ENCODE data around the gene STK35.

STK35 gene

DNA sequence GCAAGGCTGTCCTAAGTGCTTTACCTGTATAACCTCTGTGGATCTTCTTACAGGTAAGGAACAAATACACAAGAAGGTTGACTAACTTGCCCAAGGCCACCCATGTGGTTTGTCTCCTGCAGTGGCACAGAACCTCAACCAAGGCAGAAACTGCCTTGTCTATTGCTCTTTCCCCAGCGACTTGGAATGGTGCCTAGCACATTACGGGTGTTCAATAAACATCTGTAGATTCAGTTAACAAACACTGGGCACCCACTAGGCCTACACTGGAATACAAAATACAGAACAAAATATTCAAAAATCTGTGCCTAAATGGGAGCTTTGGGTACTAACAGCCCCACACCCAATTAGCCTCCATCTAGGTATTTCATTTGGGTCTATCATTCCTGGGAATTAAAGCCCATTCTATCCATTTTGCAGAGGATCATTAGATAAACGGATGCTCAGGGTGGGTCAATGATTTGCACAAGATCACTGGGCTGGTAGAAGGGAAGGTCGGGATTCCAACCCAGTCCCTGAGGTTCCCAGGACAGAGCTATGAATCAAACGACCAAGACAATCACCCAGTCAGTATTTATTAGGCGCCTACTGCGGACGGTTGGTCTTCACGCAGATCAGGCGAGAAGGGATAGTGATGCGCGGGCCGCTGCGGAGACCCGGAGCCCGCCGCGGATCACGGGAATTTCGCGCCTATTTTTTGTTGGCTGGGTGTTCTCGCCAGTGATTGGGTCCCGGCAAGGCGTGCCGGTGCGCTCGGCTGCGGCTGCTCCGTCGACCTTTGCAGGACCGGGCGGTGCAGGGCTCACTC, at the start of gene STK35:
STK35 (plus strand) TSS at position 771 of the 808 bp plus-strand sequence. CDS start 55 bp downstream, outside the sequence.
- peak in 3 of 51 donors; percentile 70 to 83 (median 83) for DNase-seq

DNA sequence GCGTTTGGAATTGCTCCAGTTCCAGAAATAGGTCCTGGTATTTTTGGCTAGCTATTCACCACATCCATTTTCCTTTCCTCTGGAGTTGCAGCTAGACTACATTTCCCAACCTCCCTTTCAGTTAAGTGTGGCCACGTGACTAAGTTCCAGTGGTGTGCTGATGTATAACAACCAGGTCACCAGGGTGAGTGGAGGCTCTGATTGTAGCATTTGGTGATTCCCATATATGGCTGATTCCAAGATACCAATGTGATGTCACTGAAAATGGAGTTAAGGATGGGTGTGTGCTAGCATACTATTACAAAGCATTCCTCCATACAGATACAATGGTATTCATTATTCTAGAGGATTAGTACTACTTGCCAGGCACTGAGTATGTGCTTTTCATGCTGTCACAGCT, 49.7 kb upstream of the STK35 start:
- no peak for DNase-seq

DNA sequence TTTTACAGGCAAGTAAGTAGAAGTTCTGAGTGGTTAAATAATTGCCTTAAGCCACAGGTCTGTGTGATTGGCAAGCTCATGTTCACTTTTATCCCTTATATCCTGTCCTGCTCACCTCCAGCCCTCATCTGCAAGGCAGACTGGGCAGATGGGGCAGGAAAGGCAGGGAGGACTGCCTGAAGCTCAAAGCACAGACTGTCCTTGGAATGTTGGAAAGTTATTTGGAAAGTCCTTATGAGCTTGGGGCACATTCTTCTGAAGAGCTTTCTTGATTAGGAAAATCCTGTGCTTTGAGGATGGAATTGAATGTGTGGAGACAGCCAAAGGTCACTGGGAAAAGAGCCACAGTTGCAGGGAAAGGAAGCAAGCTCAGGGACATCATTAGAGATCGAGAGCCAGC, 48.9 kb upstream of the STK35 start:
- DNase-seq: no peak

DNA sequence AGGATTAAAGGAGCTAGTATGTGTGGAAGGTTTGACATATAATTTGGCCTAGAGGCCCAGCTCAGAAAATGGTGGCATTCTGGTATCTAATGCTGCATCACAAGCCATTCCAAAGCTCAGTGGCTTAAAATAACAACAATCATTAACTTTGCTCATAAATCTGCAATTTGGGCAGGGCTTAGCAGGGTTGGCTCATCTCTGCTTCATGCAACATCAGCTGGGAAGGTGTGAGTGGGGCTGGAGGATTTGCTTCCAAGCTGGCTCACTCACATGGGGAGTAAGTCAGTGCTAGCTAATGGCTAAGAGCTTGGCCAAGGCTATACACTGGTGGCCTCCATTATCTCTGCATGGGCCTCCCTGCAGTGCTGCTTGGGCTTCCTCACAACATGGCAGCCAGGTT, 48.0 kb upstream of the STK35 start:
- no peak for DNase-seq

DNA sequence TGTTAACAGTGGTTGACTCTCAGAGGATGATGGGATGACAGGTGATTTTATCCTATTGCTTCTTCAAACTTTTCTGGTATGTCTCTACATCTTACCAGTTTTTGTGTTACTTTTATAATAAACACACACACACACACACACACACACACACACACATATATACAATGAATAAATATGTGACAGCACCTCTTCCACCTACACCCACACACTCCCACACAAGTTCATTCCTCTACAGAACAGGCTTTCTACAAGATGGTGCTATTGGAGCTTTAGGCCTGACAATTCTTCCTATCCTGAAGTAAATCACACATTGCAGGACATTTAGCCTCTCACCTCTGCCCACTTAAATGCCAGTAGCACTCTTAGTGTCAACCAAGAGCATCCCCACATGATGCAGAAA, 46.7 kb upstream of the STK35 start:
- DNase-seq: no peak

DNA sequence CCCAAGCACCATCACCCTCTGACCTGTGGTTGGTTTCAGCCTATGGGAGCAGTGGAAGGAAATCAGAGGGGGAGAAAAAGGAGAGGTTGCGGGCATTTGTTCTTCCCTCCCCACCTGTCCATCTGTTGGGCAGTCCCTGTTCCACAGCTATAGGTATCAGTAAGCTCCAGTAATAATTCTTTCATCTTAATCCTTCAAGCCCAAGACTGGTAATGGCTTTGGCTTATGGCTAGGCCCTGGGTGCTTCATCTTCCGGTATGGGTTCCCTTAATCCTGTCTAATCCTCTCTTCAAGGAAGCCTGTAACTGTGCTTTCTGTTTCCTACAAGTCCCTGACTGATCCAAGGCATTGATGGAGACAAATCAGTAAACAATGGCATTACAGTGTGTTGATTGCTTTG, 42.2 kb upstream of the STK35 start:
- no peak for DNase-seq

DNA sequence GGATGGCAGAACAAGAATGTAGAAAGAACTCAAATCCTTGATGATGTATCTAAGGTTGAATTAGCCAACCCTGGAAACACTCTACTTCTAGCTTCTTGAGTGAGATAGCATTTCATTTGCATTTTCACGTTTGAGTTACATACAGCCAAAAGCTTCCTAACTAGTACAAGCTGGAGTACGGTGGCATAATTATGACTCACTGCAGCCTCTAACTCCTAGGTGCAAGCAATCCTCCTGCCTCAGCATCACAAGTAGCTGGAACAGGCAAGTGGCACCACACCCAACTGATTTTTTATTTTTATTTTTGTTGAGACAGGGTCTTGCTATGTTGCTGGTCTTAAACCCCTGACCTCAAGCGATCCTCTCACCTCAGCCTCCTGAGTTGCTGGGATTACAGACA, 36.5 kb upstream of the STK35 start:
- no peak for DNase-seq

DNA sequence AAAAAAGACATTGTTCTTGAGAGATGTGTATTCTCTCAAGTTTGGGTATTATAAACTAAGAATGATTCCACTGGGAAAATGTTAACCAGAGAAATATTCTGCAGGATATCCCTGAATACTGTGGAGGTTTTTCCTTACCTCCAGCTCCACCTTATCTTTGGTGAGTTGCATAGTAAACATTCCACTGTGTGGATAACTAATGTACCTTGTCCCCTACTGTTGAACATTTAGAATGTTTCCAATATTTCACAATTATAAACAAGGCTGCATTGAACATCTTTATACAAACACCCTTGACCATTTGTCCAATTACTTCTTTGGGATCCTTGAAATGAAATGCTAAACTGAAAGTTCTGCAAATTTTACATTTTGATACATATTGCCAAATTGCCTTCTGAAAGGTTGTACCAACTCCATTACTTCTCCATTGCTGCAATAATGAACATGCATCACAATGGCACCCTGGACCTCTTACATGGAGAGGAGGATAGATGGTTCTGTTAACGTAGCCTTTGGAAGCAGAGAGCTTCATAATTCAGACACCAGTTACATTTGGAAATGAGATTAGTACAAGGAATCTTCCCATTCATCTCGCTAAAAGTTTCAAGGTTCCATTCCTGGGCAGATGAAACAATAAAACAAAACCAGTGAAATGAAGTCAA, 35.0 kb upstream of the STK35 start:
- DNase-seq: no peak

DNA sequence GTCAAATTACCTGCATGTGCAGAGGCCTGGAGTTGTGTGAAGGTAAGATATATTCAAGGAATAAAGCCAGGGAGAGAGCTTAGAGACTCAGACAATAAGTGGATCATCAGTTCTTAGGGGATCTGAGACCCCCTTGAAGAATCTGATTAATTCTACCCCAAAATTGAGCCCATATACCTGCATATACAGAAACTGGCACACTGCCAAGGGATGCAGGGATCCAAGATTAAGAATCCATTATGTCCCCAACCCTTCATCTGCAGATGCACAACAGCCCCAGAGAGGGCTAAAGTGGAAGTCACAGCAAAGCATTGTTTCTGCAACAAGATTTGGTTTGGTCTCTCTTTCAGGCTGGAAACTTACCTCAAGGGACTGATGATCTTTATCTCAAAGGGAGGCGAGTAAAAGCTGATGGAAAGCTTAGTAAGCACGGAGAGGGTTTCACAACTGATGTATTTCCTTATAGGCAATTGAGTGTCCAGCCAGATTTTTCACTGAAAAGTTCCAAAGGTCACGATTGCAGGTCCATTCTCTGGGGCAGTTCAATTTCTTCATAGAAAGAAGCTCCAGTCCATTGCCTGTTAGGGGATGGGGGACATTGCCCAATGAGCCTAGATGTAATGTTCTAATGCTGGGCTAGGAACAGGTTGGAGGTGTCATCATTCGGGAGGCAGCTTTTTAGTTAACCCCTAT, 20.9 kb upstream of the STK35 start:
- DNase-seq: no peak

DNA sequence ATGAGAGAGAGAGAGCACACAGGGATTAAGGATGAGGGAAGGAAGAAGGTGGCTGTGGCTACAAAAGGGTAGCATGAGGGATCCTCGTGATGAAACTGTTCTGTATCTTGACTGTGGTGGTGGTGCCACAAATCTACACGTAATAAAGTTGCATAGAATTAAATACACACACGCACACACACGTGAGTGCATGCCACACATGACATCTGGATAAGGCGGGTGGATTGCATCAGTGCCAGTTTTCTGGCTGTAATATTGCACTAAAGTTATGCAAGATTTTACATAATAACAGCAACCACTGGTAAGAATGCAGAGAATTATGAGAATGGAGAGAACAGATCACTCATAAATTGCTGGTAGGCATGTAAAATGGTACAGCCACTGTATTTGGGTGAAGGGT, 16.9 kb upstream of the STK35 start:
- no peak for DNase-seq

DNA sequence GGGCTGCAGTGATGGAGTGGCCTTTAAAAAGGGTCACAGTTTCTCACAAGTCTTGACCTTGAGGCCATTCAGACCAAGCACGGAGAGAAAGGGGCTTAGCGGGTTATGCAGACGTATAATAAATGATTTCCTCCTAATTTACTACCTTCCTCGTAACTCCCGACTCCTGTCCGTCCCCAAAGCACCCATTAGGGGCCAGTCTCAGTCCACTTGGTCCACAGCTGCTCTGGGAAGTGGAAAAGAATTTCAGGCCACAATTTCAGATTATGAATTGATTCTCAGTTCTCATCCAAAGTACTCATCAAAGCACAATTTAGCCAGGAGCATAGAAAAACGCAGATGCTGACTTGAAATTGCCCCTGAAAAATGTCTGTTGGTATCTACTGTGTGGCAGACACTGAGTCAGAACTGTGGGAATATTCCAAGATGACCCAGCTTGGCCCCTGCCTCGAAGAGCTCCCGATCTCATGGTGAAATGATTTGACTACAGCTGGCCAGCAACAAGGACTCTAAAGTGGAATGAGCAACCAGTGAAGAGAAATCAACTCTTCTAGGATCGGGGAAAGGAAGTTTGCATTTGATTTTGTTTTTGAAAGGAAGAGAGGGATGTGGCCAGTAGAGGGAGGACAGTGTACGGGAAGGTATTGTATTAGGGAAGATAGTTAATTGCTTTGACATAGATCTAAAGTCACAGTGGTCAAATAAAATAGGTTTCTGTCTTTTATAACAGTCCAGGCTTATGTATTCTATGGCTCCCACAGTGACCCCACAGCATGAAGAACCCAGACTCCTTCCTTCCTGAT, 15.2 kb upstream of the STK35 start:
- no peak for DNase-seq

DNA sequence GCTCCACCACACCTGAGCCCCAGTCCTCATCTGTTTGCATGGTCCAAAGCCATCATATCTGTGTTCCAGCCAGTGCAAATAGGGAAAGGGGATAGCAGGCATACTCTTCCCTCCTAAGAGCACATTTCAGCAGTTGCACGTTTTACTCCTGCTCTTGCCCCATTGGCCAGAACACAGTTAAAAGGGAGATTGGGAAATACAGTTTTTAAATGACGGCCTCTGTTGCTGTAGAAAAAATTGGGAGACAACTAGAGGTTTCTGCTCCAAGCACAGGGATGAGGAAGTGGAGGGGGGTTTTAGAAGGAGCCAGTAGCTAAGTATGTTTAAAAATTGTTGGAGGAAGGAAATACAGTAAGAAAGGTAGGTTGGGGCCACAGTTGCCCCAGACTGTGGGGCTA, 14.6 kb upstream of the STK35 start:
- DNase-seq: no peak

DNA sequence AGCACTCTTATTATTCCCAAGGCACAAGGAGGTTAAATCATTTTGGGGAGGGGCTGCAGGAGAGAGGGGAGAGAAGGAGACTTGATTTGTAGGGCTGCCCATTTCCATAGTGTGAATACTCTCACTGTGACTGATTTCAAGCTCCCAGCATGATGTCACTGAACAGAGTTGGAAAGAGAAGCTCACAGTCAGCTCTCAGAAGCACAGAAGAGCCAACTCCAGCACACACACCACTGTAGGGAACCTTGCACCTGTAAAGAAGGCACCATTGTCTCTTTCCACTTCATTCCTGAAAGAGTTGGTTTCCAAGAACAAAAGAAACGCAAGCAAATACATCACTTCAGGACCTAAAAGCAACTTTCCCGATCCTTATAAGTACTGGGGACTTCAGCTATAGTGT, 12.7 kb upstream of the STK35 start:
- no peak for DNase-seq

DNA sequence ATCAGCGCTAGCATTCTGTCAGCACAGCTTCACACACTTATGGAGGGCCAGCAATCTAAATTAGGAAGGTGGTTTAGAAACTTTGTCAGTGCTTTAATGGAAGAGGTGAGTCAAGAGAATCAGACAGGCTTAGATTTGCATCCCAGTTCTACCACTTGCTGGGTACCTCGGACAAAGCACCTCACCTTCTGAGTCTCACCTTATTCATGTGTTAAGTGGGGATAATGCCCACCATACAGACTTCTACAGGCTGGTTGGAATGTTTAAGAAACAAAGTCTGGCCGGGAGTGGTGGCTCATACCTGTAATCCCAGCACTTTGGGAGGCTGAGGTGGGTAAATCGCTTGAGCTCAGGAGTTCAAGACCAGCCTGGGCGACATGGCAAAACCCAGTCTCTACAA, 12.2 kb upstream of the STK35 start:
- DNase-seq: no peak

DNA sequence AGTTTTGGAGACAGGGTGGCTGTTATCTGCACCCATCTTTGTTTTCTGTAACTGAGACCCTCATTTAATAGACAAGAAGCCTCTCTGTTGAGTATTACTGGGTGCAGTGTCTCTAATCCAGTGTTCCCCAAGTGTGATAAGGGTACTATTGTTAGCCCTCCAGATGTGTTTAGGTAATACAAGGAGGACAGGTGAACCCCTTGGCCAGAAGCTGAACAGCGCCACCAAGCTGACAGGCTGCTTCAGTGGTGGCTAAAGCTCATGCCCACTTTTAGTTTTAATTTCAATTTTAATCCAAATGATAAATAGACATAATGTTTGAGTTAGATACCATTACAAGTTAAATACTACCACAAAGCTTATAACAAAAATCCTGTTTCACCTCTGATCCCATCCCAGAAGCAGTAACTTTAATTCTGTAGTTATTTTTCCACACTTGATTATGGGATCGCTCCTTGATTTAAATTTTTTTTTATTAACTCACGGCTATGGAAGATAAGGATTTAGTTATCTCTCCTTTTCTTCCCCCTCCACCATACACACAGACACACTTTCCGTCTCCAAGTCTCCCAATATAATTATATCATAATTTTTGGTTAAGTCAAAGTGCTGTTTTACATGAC, 8.4 kb upstream of the STK35 start:
- DNase-seq: peak in 2 of 51 donors; percentile 3 to 20

DNA sequence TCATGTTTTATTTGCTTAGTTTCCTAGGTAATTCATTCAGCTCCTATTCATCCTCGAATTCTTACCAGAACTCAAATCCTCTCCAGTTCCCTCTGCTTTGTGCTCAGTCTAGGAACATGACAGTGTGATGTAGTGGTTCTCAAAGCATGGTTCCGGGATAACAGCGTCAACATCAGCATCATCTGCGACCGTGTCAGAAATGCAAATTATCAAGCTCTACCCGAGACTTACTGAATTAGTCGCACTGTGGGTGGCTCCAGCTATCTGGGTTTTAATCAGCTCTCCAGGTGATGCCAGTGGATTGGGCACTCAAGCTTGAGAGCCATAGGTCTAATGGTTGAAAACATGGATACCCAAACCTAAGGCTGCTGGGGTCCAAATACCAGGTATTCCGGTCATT, 7.7 kb upstream of the STK35 start:
- no peak for DNase-seq

DNA sequence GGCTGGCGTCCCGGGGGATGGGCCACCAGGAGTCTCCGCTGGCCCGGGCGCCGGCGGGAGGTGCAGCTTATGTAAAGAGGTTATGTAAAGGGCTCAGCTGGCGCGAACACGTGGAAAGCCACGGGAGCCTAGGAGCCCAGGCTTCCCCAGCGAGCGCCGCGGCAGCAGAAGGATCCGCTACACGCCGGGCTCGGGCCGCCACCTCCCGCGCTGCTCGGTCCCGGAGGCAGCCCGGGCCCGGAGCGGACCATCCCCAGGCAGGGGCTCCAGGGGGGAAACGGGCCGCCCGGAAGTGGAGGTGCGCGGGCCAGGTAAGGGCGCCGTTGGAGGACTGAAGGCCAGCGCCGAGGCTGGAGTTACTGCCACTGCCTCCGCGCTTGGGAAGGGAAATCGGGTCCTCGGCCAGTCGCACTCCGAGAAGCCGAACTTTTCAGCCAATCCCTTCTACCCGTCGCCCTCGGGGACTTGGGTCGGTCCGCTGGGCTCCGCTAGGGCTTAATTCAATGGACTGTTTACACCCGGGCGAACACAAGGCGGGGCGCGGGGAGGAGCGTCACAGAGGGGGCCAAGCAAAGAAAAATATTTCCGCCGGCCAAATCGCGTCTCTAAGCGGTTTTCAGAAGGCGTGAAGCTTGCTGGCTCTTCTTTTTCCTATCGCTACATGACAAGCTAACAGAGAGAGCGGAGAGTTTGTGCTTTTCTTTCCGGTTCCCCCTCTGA, 398 bp downstream of the STK35 start:
- peak; percentile 59 to 99 (median 90) for DNase-seq

DNA sequence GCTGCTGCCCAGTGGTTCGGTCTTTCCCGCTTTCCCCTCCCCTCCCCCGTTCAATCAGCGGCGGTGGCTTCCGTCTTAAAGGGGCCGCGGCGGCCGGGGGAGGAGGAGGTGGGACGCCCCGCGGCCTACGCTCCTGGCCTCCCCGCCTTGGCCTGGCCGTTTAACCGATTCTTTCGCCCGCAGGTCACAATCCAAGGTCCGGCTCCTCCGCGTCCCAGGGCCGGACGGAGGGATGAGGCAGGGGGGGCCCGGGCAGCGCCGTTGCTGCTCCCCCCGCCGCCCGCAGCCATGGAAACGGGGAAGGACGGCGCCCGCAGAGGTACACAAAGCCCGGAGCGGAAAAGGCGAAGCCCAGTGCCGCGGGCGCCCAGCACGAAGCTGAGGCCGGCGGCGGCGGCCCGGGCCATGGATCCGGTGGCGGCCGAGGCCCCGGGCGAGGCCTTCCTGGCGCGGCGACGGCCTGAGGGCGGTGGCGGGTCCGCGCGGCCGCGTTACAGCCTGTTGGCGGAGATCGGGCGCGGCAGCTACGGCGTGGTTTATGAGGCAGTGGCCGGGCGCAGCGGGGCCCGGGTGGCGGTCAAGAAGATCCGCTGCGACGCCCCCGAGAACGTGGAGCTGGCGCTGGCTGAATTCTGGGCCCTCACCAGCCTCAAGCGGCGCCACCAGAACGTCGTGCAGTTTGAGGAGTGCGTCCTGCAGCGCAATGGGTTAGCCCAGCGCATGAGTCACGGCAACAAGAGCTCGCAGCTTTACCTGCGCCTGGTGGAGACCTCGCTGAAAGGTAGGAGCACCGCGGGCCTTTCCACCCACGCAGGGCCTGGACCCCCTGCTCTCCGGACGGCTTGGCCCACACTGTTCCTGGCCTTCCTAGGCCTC, 1.2 kb downstream of the STK35 start:
- peak; percentile 67 to 99 (median 89) for DNase-seq

DNA sequence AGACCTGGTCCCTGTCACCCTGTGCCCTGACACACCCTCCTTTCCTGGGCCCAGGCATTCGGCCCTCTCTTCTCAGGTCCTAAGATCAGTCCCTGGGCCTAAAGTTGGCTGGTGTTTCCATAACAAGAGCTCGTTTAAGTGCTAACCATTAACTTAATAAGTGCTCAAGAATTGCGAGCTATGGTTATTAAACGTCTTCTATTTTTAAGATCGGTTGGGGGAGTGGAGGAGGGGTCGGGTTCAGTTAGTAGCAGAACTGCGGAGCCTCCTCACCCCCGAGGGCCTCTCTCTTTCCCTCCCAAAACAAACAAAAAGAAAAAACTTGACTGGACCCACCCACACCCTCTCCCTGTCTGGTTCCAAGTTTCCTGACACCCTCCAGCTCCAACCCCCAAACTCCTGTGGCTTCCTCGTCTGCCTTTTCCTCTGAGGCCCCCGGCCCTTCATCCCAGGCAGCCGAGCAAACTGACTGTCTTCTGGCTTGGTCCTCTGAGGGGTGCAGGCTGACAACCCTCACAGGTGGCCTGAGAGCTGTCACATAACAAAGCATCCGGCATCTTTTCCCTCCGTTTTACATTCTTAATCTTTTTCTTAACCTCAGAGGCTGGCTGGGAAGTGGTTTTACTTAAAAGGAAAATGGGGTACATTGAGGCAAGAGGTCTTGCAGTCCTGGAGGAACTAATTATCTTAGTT, 2.0 kb downstream of the STK35 start:
- DNase-seq: no peak

Data from hypothalamus (tissue), 51 donors.